B cell (primary cell): ENCODE results near the gene CXXC5. TPM values are rescaled to one million over a fixed set of nuclear protein-coding genes. Genes with fewer than 3 reads are reported as not detected.

Source experiments
- ATAC-seq: fragments of 200-7000 bp; cut with Tn5 transposase; one replicate; pipeline ENCODE4 v1.10.0; 2021; ENCODE audit warnings: low read depth, mild to moderate bottlenecking, moderate number of reproducible peaks, moderate library complexity
- CTCF ChIA-PET: fragments of 350-600 bp; sonication (Branson Sonifier 250); formaldehyde crosslinking; loops from one replicate; lab custom pipeline; 2021; ENCODE audit warnings: antibody characterized with exemption, inconsistent platforms; lab: Charles Lee
- POLR2A ChIA-PET: fragments of 350-600 bp; sonication (Branson Sonifier 250); formaldehyde crosslinking; loops from one replicate; lab custom pipeline; 2021; ENCODE audit warnings: antibody characterized with exemption; lab: Charles Lee
- DNase-seq: peaks from one replicate; pipeline ENCODE4 v3.0.0; 2013
- H2AFZ ChIP-seq: 2 replicates; pipeline ENCODE4 v1.6.1; 2012; ENCODE audit warnings: mild to moderate bottlenecking, low read depth, low read length; ENCODE audit not compliant: insufficient read depth, poor library complexity, severe bottlenecking
- H3K27ac ChIP-seq, 2 donors: 1 replicate in 1 of 2; 2 replicates in 1 of 2; pipeline ENCODE4 v1.5.1; 2012 to 2013; ENCODE audit warnings: low read length in 2 of 2, mild to moderate bottlenecking in 2 of 2, moderate library complexity in 1 of 2
- H3K27me3 ChIP-seq, 4 experiments: fragments of 200-600 bp in 1 of 4; sonication (generic) in 1 of 4; replicated peaks in 1 of 4; 1 replicate in 2 of 4; 2 replicates in 2 of 4; pipeline versions ENCODE4 v1.6.1 to v1.7.0; 2013 to 2016; ENCODE audit warnings: low read length in 3 of 4, mild to moderate bottlenecking in 2 of 4, mixed read lengths in 1 of 4, moderate library complexity in 1 of 4; ENCODE audit not compliant: insufficient read depth in 4 of 4, control insufficient read depth in 3 of 4; ENCODE audit errors: control extremely low read depth in 1 of 4
- H3K36me3 ChIP-seq, 2 experiments: replicated peaks in 1 of 2; 1 replicate in 1 of 2; 2 replicates in 1 of 2; pipeline versions ENCODE4 v1.6.1 to v1.7.1; 2013; ENCODE audit warnings: low read length in 1 of 2; ENCODE audit not compliant: insufficient read depth in 2 of 2, control insufficient read depth in 1 of 2; ENCODE audit errors: control extremely low read depth in 1 of 2, extremely low read depth in 1 of 2
- H3K4me1 ChIP-seq, 2 donors: fragments of 200-600 bp in 1 of 2; sonication (generic) in 1 of 2; 1 replicate in 1 of 2; 2 replicates in 1 of 2; pipeline versions ENCODE4 v1.5.1 to v1.6.1; 2013 to 2017; ENCODE audit warnings: low read length in 2 of 2; ENCODE audit not compliant: control insufficient read depth in 2 of 2, insufficient read depth in 2 of 2
- H3K4me2 ChIP-seq: replicated peaks from 2 replicates; pipeline ENCODE3; 2012; ENCODE audit warnings: mild to moderate bottlenecking, low read depth, low read length; ENCODE audit not compliant: poor library complexity, severe bottlenecking
- H3K4me3 ChIP-seq, 5 experiments: fragments of 200-600 bp in 1 of 5; sonication (generic) in 1 of 5; 1 replicate in 3 of 5; 2 replicates in 2 of 5; pipeline versions ENCODE4 v1.5.1 to v1.7.0; 2011 to 2016; ENCODE audit warnings: low read length in 4 of 5, mild to moderate bottlenecking in 4 of 5, low read depth in 2 of 5, control low read depth in 1 of 5, moderate library complexity in 1 of 5; ENCODE audit not compliant: insufficient read depth in 1 of 5; ENCODE audit errors: control extremely low read depth in 1 of 5, extremely low read depth in 1 of 5
- H3K79me2 ChIP-seq: fragments of 200-600 bp; sonication (generic); one replicate; pipeline ENCODE4 v1.6.0; 2016; ENCODE audit warnings: low read length; ENCODE audit not compliant: control insufficient read depth, insufficient read depth
- H3K9ac ChIP-seq: fragments of 200-600 bp; sonication (generic); 2 replicates; pipeline ENCODE4 v1.6.1; 2017; ENCODE audit warnings: mild to moderate bottlenecking, low read length, moderate library complexity
- H3K9me3 ChIP-seq, 3 donors: one replicate each; pipeline versions ENCODE4 v1.6.1 to v1.7.1; 2013; ENCODE audit warnings: low read length in 2 of 3; ENCODE audit not compliant: control insufficient read depth in 2 of 3, insufficient read depth in 1 of 3; ENCODE audit errors: control extremely low read depth in 1 of 3
- H4K20me1 ChIP-seq: 2 replicates; pipeline ENCODE4 v1.6.0; 2012; ENCODE audit warnings: mild to moderate bottlenecking, low read length; ENCODE audit not compliant: insufficient read depth, control insufficient read depth, poor library complexity, severe bottlenecking
- H3K27ac Mint-ChIP-seq: one replicate; pipeline ENCODE4 v1.8.0; 2021; ENCODE audit warnings: mixed read lengths
- H3K27me3 Mint-ChIP-seq: one replicate; pipeline ENCODE4 v1.8.0; 2021; ENCODE audit warnings: mixed read lengths
- H3K4me1 Mint-ChIP-seq: one replicate; pipeline ENCODE4 v1.8.0; 2021; ENCODE audit warnings: mixed read lengths
- H3K4me3 Mint-ChIP-seq: one replicate; pipeline ENCODE4 v1.8.0; 2021; ENCODE audit warnings: mixed read lengths
- H3K9me3 Mint-ChIP-seq: one replicate; pipeline ENCODE4 v1.8.0; 2022; ENCODE audit warnings: mixed read lengths; ENCODE audit not compliant: insufficient read depth
- EZH2 ChIP-seq: IDR thresholded peaks from 2 replicates; pipeline ENCODE4 v1.6.1; 2012; ENCODE audit warnings: borderline replicate concordance, low read depth, mild to moderate bottlenecking, moderate library complexity, low read length; ENCODE audit not compliant: insufficient read depth, poor library complexity, severe bottlenecking
- WGBS: methylation state at CpG from one replicate; pipeline ENCODE4 v1.1.5; 2013; ENCODE audit warnings: missing lambda C conversion rate; ENCODE audit not compliant: insufficient coverage; 5-methylcytosine and 5-hydroxymethylcytosine counted together
- intact Hi-C: fragments of 100-400 bp; cut with micrococcal nuclease; formaldehyde crosslinking; loops from one replicate; pipeline ENCODE4 v1.10.0; 2022
- polyA plus RNA-seq: library from polyadenylated mRNA; depleted of rRNA; stranded (reverse); fragments of >200 nt; gene quantifications from 2 replicates; pipeline ENCODE4 v1.2.3, GENCODE V29; 2012
- total RNA-seq, 2 donors: library from RNA; stranded (reverse); fragments of 120-200 nt in 1 of 2; gene quantifications; 1 replicate in 1 of 2; 2 replicates in 1 of 2; pipeline versions ENCODE4 v1.2.3 to v1.2.4, GENCODE V29; 2013 to 2022
- TF ChIP-seq, protein P1 (sequence below): fragments of 200-600 bp; IDR thresholded peaks from one replicate; pipeline ENCODE4 v1.8.0; 2022; ENCODE audit warnings: antibody characterized with exemption, mild to moderate bottlenecking

CXXC5 gene
- total and polyA plus RNA-seq, 2 donors (not counting 1 experiment from before 2014, with no cell fraction given): 126 to 143 TPM

- Histone ChIP-seq H2AFZ (no peak overlapping the region), H3K4me1 (peaks cover 11 to 17% of the 10 kb centered on the region in 2 donors), H3K9me3 (no peaks in the 10 kb centered on the region), H3K27ac (peak overlapping the region in 1 of 2 donors; percentile 73), H3K4me2 (no peak overlapping the region), H3K27me3 (no peaks in the 10 kb centered on the region), H3K9ac (no peak overlapping the region), H3K4me3 (no peak overlapping the region), H4K20me1 (peaks cover 57% of the 10 kb centered on the region), H3K36me3 (peaks cover 4 to 41% of the 10 kb centered on the region in 2 experiments), H3K79me2 (peaks cover 72% of the 10 kb centered on the region)
- DNase-seq (no peak), ATAC-seq (peak; percentile 39)
- Mint-ChIP-seq H3K4me3 (no peak overlapping the region), H3K9me3 (no peaks in the 10 kb centered on the region), H3K27me3 (no peaks in the 10 kb centered on the region), H3K4me1 (peaks cover 29% of the 10 kb centered on the region), H3K27ac (peak overlapping the region; percentile 1)
- ChIA-PET CTCF (interaction anchor here (0.6 to 1.0 kb wide), 4 partner anchors 13 to 357 kb away, joined by 3 to 4 read pairs (median 4); no protein-coding TSS in a partner anchor), POLR2A (interaction anchor here (0.5 to 0.7 kb wide), 2 partner anchors 13 to 344 kb away, joined by 3 to 5 read pairs; no protein-coding TSS in a partner anchor)
- WGBS: 83% methylated on average over 1 of the region's 5 CpGs
- TF ChIP-seq, protein P1, sequence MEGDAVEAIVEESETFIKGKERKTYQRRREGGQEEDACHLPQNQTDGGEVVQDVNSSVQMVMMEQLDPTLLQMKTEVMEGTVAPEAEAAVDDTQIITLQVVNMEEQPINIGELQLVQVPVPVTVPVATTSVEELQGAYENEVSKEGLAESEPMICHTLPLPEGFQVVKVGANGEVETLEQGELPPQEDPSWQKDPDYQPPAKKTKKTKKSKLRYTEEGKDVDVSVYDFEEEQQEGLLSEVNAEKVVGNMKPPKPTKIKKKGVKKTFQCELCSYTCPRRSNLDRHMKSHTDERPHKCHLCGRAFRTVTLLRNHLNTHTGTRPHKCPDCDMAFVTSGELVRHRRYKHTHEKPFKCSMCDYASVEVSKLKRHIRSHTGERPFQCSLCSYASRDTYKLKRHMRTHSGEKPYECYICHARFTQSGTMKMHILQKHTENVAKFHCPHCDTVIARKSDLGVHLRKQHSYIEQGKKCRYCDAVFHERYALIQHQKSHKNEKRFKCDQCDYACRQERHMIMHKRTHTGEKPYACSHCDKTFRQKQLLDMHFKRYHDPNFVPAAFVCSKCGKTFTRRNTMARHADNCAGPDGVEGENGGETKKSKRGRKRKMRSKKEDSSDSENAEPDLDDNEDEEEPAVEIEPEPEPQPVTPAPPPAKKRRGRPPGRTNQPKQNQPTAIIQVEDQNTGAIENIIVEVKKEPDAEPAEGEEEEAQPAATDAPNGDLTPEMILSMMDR: no peak
- no peak for TF ChIP-seq EZH2
- intact Hi-C loops: loop anchor here (5.0 kb wide), 1 partner anchor 35 kb away; no protein-coding TSS in a partner anchor
Measured at GRCh38 chr5:139611703-139612584, 36.2 kb upstream of the CXXC5 start.

- Histone ChIP-seq H3K36me3 (peaks cover 6 to 61% of the 10 kb centered on the region in 2 experiments), H4K20me1 (peaks cover 27% of the 10 kb centered on the region), H3K79me2 (peaks cover 14% of the 10 kb centered on the region), H3K4me1 (no peaks in the 10 kb centered on the region), H3K27ac (peak overlapping the region in 1 of 2 donors; percentile 6), H3K4me3 (no peak overlapping the region), H3K27me3 (no peaks in the 10 kb centered on the region), H3K9ac (no peak overlapping the region), H2AFZ (no peak overlapping the region), H3K4me2 (no peak overlapping the region), H3K9me3 (no peaks in the 10 kb centered on the region)
- H3K4me3 Mint-ChIP-seq: no peak overlapping the region
- H3K9me3 Mint-ChIP-seq: no peaks in the 10 kb centered on the region
- 80% methylated on average over 1 of the region's 5 CpGs for WGBS
- ChIA-PET POLR2A (no interaction called here), CTCF (interaction anchor here (0.6 kb wide), 1 partner anchor 197 kb away, joined by 5 read pairs; no protein-coding TSS in a partner anchor)
- intact Hi-C loops: no loop called here
- no peak overlapping the region for H3K27ac Mint-ChIP-seq
- TF ChIP-seq EZH2: no peak
- TF ChIP-seq, protein P1: no peak
- no peaks in the 10 kb centered on the region for H3K27me3 Mint-ChIP-seq
- DNase-seq (no peak), ATAC-seq (no peak)
- H3K4me1 Mint-ChIP-seq: peaks cover 4% of the 10 kb centered on the region
Measured at GRCh38 chr5:139619861-139620260, 28.3 kb upstream of the CXXC5 start.
